Kidney (tissue), 14 donors: ENCODE results near the gene IMPA2. TPM values are rescaled to one million over a fixed set of nuclear protein-coding genes. Genes with fewer than 3 reads are reported as not detected.
A peak's percentile ranks its signal among the peaks of the same experiment; 100 is the strongest.

Experiments
- DNase-seq, 5 donors: peaks; one replicate each; pipeline ENCODE4 v3.0.0-alpha.2; 2013 to 2020
- FAIRE-seq: peaks from 2 replicates; lab custom pipeline; 2012; peaks lifted over from hg19 to GRCh38; lab: Jason Lieb, UNC
- H3K27ac ChIP-seq, 2 donors: one replicate each; pipeline ENCODE4 v1.7.0; 2013; ENCODE audit warnings: low read depth in 2 of 2, low read length in 2 of 2, inconsistent platforms in 1 of 2
- H3K27me3 ChIP-seq: one replicate; pipeline ENCODE4 v1.7.1; 2013; ENCODE audit warnings: low read length, inconsistent platforms; ENCODE audit not compliant: control insufficient read depth, insufficient read depth
- H3K36me3 ChIP-seq, 3 donors: one replicate each; pipeline versions ENCODE4 v1.7.0 to v1.7.1; 2013; ENCODE audit warnings: low read length in 3 of 3, control low read depth in 1 of 3, inconsistent platforms in 1 of 3; ENCODE audit not compliant: insufficient read depth in 3 of 3, control insufficient read depth in 2 of 3
- H3K4me1 ChIP-seq, 3 donors: one replicate each; pipeline versions ENCODE4 v1.7.0 to v1.7.1; 2013; ENCODE audit warnings: low read length in 3 of 3, inconsistent platforms in 1 of 3, low read depth in 1 of 3; ENCODE audit not compliant: control insufficient read depth in 2 of 3, insufficient read depth in 2 of 3
- H3K4me3 ChIP-seq, 3 donors: one replicate each; pipeline versions ENCODE4 v1.7.0 to v1.8.1; 2013; ENCODE audit warnings: low read length in 3 of 3, control low read depth in 1 of 3, inconsistent platforms in 1 of 3
- H3K9ac ChIP-seq, 3 donors: one replicate each; pipeline versions ENCODE4 v1.7.0 to v1.7.1; 2013; ENCODE audit warnings: low read length in 3 of 3, control low read depth in 1 of 3, inconsistent platforms in 1 of 3
- H3K9me3 ChIP-seq, 3 donors: one replicate each; pipeline versions ENCODE4 v1.7.0 to v1.7.1; 2013; ENCODE audit warnings: low read length in 3 of 3, control low read depth in 1 of 3, inconsistent platforms in 1 of 3; ENCODE audit not compliant: control insufficient read depth in 2 of 3, insufficient read depth in 1 of 3
- intact Hi-C: fragments of 100-400 bp; cut with DNase I; formaldehyde crosslinking; loops from one replicate; pipeline ENCODE4 v1.11.1; 2022
- polyA plus RNA-seq: library from polyadenylated mRNA; stranded (reverse); fragments of 350-450 nt; fragmentation: Illumina TruSeq; extraction: RNeasy Lipid Tissue Mini Kit (QIAGEN cat#74804); gene quantifications from one replicate; pipeline ENCODE4 v1.2.3, GENCODE V29; 2014; ENCODE audit warnings: low read depth, low replicate concordance; ENCODE audit not compliant: insufficient read depth
- total RNA-seq: library from RNA; stranded (reverse); fragmentation: NEBNext Ultra II Directional; extraction: Animal tissue kit (Norgen Biotek cat#: 25700); gene quantifications from one replicate; pipeline ENCODE4 v1.2.1, GENCODE V29; 2021
- TF ChIP-seq, protein P1 (sequence below): IDR thresholded peaks from 3 replicates; pipeline ENCODE4 v1.5.1; 2012; ENCODE audit warnings: mild to moderate bottlenecking, moderate library complexity, borderline replicate concordance; ENCODE audit not compliant: insufficient read depth; ENCODE audit errors: extremely low read depth
- donor health status: control.
- donor health status: control.
- donor health status: control.
- donor health status: control.
- donor health status: control.
- donor health status: DM: yes; HTN: yes; CAD: no.
- donor health status: Normal renal cell carcinoma (clear cell type).

The IMPA2 gene
- total and polyA plus RNA-seq, 2 donors from 2014 or later, result 157 to 348 TPM

DNA sequence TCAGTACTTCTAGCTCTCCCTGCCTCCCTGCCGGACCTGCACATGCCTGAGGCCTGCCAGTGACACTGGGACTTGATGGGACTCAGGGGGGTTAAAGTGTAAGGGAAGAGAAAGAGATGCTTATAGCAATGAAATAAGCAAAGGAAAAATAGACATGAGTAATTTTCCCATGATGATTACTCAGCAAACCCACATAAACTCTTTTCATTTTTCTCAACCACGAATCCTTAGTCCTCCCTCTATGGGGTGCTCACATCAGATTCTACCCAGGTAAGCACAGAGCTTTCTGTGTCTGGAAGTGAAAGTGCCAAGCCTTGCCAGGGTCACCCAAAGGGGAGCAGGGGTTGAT lies 67.5 kb downstream of the IMPA2 start:
- Histone ChIP-seq H3K36me3 (no peaks in the 10 kb centered on the region), H3K9me3 (no peaks in the 10 kb centered on the region), H3K27me3 (no peaks in the 10 kb centered on the region), H3K4me3 (no peak overlapping the region), H3K4me1 (peaks cover 0 to 2% (median 0%) of the 10 kb centered on the region in 3 donors), H3K27ac (no peak overlapping the region), H3K9ac (no peak overlapping the region)
- TF ChIP-seq, protein P1, sequence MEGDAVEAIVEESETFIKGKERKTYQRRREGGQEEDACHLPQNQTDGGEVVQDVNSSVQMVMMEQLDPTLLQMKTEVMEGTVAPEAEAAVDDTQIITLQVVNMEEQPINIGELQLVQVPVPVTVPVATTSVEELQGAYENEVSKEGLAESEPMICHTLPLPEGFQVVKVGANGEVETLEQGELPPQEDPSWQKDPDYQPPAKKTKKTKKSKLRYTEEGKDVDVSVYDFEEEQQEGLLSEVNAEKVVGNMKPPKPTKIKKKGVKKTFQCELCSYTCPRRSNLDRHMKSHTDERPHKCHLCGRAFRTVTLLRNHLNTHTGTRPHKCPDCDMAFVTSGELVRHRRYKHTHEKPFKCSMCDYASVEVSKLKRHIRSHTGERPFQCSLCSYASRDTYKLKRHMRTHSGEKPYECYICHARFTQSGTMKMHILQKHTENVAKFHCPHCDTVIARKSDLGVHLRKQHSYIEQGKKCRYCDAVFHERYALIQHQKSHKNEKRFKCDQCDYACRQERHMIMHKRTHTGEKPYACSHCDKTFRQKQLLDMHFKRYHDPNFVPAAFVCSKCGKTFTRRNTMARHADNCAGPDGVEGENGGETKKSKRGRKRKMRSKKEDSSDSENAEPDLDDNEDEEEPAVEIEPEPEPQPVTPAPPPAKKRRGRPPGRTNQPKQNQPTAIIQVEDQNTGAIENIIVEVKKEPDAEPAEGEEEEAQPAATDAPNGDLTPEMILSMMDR, result no peak
- intact Hi-C loops, result no loop called here
- FAIRE-seq, result no peak
- no peak for DNase-seq

DNA sequence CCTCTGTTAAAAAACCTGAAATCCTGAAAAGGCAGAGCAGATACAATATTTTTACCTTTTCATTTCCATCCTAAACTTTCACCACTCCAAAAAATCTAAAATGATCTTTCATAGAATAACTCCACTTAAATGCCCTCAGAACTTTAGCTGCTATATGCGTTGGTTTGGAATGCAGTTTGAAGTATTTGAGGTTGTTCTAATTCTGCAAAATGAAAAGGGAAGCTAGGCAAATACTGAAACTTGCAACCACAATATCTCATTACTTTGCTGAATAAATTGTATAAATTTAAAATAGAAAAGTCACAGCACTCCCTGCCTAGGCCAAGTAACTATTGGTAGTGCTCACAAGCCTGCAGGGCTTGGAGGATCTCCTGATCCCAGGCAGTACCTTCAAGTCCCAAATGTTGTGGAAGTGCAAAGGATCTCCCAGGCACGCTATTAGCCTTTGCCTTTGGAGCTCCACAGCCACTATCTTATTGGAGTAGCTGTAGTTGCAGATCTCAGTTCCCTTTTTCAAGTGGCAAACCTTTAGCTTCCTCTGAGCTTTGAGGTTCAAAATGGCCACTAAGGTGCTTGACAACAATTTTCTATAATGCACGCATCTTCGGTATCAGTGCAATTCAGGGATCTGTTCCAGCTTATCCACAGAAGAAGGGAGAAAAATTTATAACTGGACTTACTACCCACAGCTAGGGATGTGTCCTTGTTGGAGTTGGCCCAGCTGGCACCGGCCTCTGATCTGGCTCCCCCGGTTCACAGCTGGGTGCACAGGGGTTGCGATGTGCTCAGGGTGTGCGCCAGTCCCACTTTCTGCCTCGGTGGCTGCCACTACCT lies 68.9 kb downstream of the IMPA2 start:
- Histone ChIP-seq H3K9ac (no peak overlapping the region), H3K4me1 (peaks cover 0 to 2% (median 0%) of the 10 kb centered on the region in 3 donors), H3K27ac (no peak overlapping the region), H3K36me3 (no peaks in the 10 kb centered on the region), H3K9me3 (no peaks in the 10 kb centered on the region), H3K27me3 (no peaks in the 10 kb centered on the region), H3K4me3 (no peak overlapping the region)
- FAIRE-seq (no peak), DNase-seq (peak in 1 of 5 donors; percentile 75)
- intact Hi-C loops, result no loop called here
- TF ChIP-seq, protein P1, result no peak

DNA sequence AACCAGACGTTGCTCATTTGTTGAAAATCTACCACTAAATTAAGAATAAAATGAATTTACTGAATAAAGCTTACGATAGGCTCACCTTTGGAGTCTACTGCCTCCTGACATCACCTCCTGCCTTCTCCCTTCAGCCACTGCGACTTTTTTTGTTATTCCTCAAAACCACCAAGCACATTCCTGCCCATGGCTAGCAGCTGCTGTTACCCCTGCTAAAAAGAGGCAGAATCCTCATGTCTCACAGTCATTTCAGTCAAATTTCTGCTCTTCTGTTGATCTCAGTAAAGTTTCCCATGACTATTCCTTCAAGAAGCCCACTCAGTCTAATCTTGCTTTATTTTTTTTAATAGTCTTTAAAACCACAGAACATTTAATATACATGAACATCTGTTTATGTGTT lies 71.6 kb downstream of the IMPA2 start:
- Histone ChIP-seq H3K9me3 (no peaks in the 10 kb centered on the region), H3K4me3 (no peak overlapping the region), H3K36me3 (no peaks in the 10 kb centered on the region), H3K9ac (no peak overlapping the region), H3K27me3 (no peaks in the 10 kb centered on the region), H3K4me1 (peaks cover 0 to 2% (median 0%) of the 10 kb centered on the region in 3 donors), H3K27ac (no peak overlapping the region)
- intact Hi-C loops, result no loop called here
- no peak for DNase-seq
- TF ChIP-seq, protein P1, result no peak
- no peak for FAIRE-seq
